ENCODE data around the gene PTPRG.

GRCh38 chr3:61928776-61929314 is 367.5 kb downstream of the PTPRG start:
- TF ChIP-seq CTCF (IDR thresholded peaks at IDR 0.05 in 4 of 5, conservative IDR thresholded peaks at IDR 0.05 in 1 of 5), result no peak
- TF ChIP-seq POLR2A (IDR thresholded peaks at IDR 0.05), result no peak
